SU-DHL-6 (cell line): Measurements from ENCODE around the gene FCHSD2.

Experiments used
- H2AFZ ChIP-seq: fragments of 200-600 bp; sonication (generic); 2 replicates; pipeline ENCODE4 v1.6.1; 2014; ENCODE audit warnings: low read depth, mild to moderate bottlenecking, moderate library complexity, mixed read lengths, antibody characterized with exemption, low read length; ENCODE audit not compliant: severe bottlenecking
- H3F3A ChIP-seq: fragments of 200-600 bp; shearing (Covaris generic); 2 replicates; pipeline ENCODE4 v1.6.0; 2016; ENCODE audit warnings: antibody characterized with exemption, mild to moderate bottlenecking; ENCODE audit not compliant: insufficient read depth
- H3K27ac ChIP-seq: fragments of 200-600 bp; sonication (generic); 2 replicates; pipeline ENCODE4 v1.5.1; 2016; ENCODE audit warnings: low read depth, mild to moderate bottlenecking, low read length, moderate library complexity, mixed read lengths
- H3K27me3 ChIP-seq: fragments of 200-600 bp; sonication (generic), shearing (Covaris generic); 2 replicates; pipeline ENCODE4 v1.6.0; 2014; ENCODE audit warnings: mild to moderate bottlenecking, low read length
- H3K36me3 ChIP-seq: fragments of 200-600 bp; sonication (generic); 2 replicates; pipeline ENCODE4 v1.6.1; 2014; ENCODE audit warnings: mild to moderate bottlenecking, low read length, mixed read lengths
- H3K4me2 ChIP-seq: fragments of 300-600, 200-600 bp; shearing (Covaris generic), sonication (generic); 2 replicates; pipeline ENCODE4 v1.6.0; 2014; ENCODE audit warnings: low read length, low read depth, mild to moderate bottlenecking; ENCODE audit not compliant: poor library complexity, severe bottlenecking
- H3K4me3 ChIP-seq: fragments of 200-600 bp; sonication (generic); 2 replicates; pipeline ENCODE4 v1.5.1; 2014; ENCODE audit warnings: antibody characterized with exemption, low read length, mild to moderate bottlenecking, mixed read lengths; ENCODE audit not compliant: insufficient read depth, poor library complexity, severe bottlenecking
- H3K79me2 ChIP-seq: fragments of 200-600 bp; sonication (generic); 2 replicates; pipeline ENCODE4 v1.6.1; 2014; ENCODE audit warnings: mild to moderate bottlenecking, low read length, moderate library complexity; ENCODE audit not compliant: insufficient read depth
- H3K9ac ChIP-seq: fragments of 200-600 bp; sonication (generic); 2 replicates; pipeline ENCODE4 v1.7.0; 2014; ENCODE audit warnings: mild to moderate bottlenecking, low read length
- H3K9me2 ChIP-seq: fragments of 200-600 bp; sonication (generic); replicated peaks from 2 replicates; pipeline ENCODE4 v1.6.1; 2014; ENCODE audit warnings: low read length; ENCODE audit not compliant: insufficient read depth
- H3K9me3 ChIP-seq: fragments of 200-600 bp; sonication (generic); 2 replicates; pipeline ENCODE4 v1.6.1; 2014; ENCODE audit warnings: low read length, mixed read lengths; ENCODE audit not compliant: insufficient read depth
- H4K20me1 ChIP-seq: fragments of 200-600 bp; sonication (generic); 2 replicates; pipeline ENCODE4 v1.6.1; 2014; ENCODE audit warnings: low read depth, mild to moderate bottlenecking, antibody characterized with exemption, low read length, moderate library complexity, mixed read lengths
- CTCF ChIP-seq: fragments of 200-600 bp; sonication (generic); IDR thresholded peaks from one replicate; pipeline ENCODE4 v1.5.1; 2017; ENCODE audit warnings: antibody characterized with exemption, mild to moderate bottlenecking, low read length, moderate library complexity; ENCODE audit not compliant: insufficient read depth, poor library complexity, severe bottlenecking
- EZH2phosphoT487 ChIP-seq: fragments of 200-600 bp; sonication (generic), shearing (Covaris generic); conservative IDR thresholded peaks from 2 replicates; pipeline ENCODE4 v1.6.1; 2018; ENCODE audit warnings: mild to moderate bottlenecking, antibody characterized with exemption, low read length, moderate library complexity, mixed read lengths

The FCHSD2 gene

GRCh38 chr11:73019449-73019848 is 122.7 kb downstream of the FCHSD2 start:
- Histone ChIP-seq H3K27me3 (no peaks in the 10 kb centered on the region), H3K9ac (no peak overlapping the region), H4K20me1 (peaks cover 19% of the 10 kb centered on the region), H3K9me3 (no peaks in the 10 kb centered on the region), H3K27ac (no peak overlapping the region), H3K4me3 (no peak overlapping the region), H3K4me2 (no peak overlapping the region), H3K36me3 (peaks cover 5% of the 10 kb centered on the region; the same call in 1 of the 2 replicates), H3K79me2 (peaks cover 89% of the 10 kb centered on the region), H3F3A (peaks cover 6% of the 10 kb centered on the region; the same call in 1 of the 2 replicates), H3K9me2 (no peaks in the 10 kb centered on the region), H2AFZ (no peak overlapping the region)
- TF ChIP-seq EZH2phosphoT487 (no peak), CTCF (no peak)

- Histone ChIP-seq H4K20me1 (peaks cover 19% of the 10 kb centered on the region), H3K27ac (no peak overlapping the region), H2AFZ (no peak overlapping the region), H3K4me2 (no peak overlapping the region), H3K9ac (no peak overlapping the region), H3K36me3 (peaks cover 5% of the 10 kb centered on the region), H3K79me2 (peaks cover 89% of the 10 kb centered on the region), H3K9me2 (no peaks in the 10 kb centered on the region), H3K4me3 (no peak overlapping the region), H3K27me3 (no peaks in the 10 kb centered on the region), H3F3A (peaks cover 6% of the 10 kb centered on the region; the same call in 1 of the 2 replicates), H3K9me3 (no peaks in the 10 kb centered on the region)
- no peak for TF ChIP-seq EZH2phosphoT487
- no peak for TF ChIP-seq CTCF
These were observed 123.3 kb downstream of the FCHSD2 start for GRCh38 chr11:73018856-73019255.

GRCh38 chr11:73017024-73017751 is 124.9 kb downstream of the FCHSD2 start:
- H3K4me2 ChIP-seq: no peak overlapping the region
- H3K27me3 ChIP-seq: no peaks in the 10 kb centered on the region
- peaks cover 17% of the 10 kb centered on the region for H3K36me3 ChIP-seq
- no peak overlapping the region for H3K9ac ChIP-seq
- H3K9me2 ChIP-seq: no peaks in the 10 kb centered on the region
- peaks cover 13% of the 10 kb centered on the region; the same call in 1 of the 2 replicates for H3F3A ChIP-seq
- no peak overlapping the region for H3K27ac ChIP-seq
- H2AFZ ChIP-seq: no peak overlapping the region
- peaks cover 86% of the 10 kb centered on the region for H3K79me2 ChIP-seq
- H4K20me1 ChIP-seq: peaks cover 9% of the 10 kb centered on the region
- H3K4me3 ChIP-seq: no peak overlapping the region
- TF ChIP-seq EZH2phosphoT487: no peak
- no peak for TF ChIP-seq CTCF
- no peaks in the 10 kb centered on the region for H3K9me3 ChIP-seq
